ENCODE data around the gene NRXN3. TPM values are rescaled to one million over a fixed set of nuclear protein-coding genes. Genes with fewer than 3 reads are reported as not detected.

The NRXN3 gene
- total and polyA plus RNA-seq, 3 experiments from 2014 or later, result not detected

DNA sequence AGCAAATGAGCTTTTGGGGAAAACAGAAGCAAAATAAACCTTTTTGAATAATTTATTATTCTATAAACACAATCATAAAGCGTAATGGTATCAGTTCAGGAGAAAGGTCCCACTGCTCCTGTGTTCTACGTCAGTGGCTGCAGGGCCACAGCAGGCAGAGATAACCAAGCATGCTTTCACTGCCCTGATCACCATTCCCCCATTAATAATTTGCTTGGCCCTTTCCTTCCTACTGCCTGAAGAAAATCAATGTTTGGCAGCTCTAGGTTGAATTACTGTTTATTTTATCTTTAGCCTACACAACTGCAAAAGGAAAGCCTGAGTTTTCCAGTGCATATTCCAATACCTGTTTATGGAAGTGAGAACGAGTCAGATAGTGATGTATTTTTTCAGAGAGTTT lies 1671.3 kb downstream of the NRXN3 start:
- Mint-ChIP-seq H3K4me3 (no peak overlapping the region), H3K36me3 (no peaks in the 10 kb centered on the region), H3K27ac (no peak overlapping the region), H3K4me1 (no peaks in the 10 kb centered on the region), H3K9me3 (peaks cover 0 to 6% (median 0%) of the 10 kb centered on the region in 5 donors), H3K27me3 (no peaks in the 10 kb centered on the region)
- no peaks in the 10 kb centered on the region for H3K9me3 ChIP-seq (ENCODE audit: low read length)
- DNase-seq, result no peak
- H3K4me1 ChIP-seq (ENCODE audit: insufficient read depth, low read length), result no peaks in the 10 kb centered on the region
- no peaks in the 10 kb centered on the region for H3K27me3 ChIP-seq (ENCODE audit: insufficient read depth, low read length, poor library complexity, severe bottlenecking)
- POLR2A ChIA-PET, result no interaction called here
- CTCF ChIA-PET, result no interaction called here
- no peaks in the 10 kb centered on the region for H3K36me3 ChIP-seq (ENCODE audit: insufficient read depth, low read length)
- no peak overlapping the region for H3K4me3 ChIP-seq (ENCODE audit: low read length)
- H3K27ac ChIP-seq (ENCODE audit: low read depth, low read length), result no peak overlapping the region

- H3K27me3 Mint-ChIP-seq, result no peaks in the 10 kb centered on the region
- Histone ChIP-seq H3K27ac (ENCODE audit: low read depth, low read length) (no peak overlapping the region), H3K9me3 (ENCODE audit: low read length) (no peaks in the 10 kb centered on the region), H3K4me1 (ENCODE audit: insufficient read depth, low read length) (no peaks in the 10 kb centered on the region), H3K36me3 (ENCODE audit: insufficient read depth, low read length) (no peaks in the 10 kb centered on the region), H3K27me3 (ENCODE audit: insufficient read depth, low read length, poor library complexity, severe bottlenecking) (no peaks in the 10 kb centered on the region), H3K4me3 (ENCODE audit: low read length) (no peak overlapping the region)
- DNase-seq, result no peak
- ChIA-PET CTCF (no interaction called here), POLR2A (no interaction called here)
- H3K4me3 Mint-ChIP-seq, result no peak overlapping the region
- peaks cover 0 to 6% (median 3%) of the 10 kb centered on the region in 5 donors for H3K9me3 Mint-ChIP-seq
- peak overlapping the region in 1 of 8 donors; percentile 29 for H3K27ac Mint-ChIP-seq
- H3K36me3 Mint-ChIP-seq, result no peaks in the 10 kb centered on the region
- no peaks in the 10 kb centered on the region for H3K4me1 Mint-ChIP-seq
These were observed 1672.1 kb downstream of the NRXN3 start for GRCh38 chr14:79842270-79842669.

DNA sequence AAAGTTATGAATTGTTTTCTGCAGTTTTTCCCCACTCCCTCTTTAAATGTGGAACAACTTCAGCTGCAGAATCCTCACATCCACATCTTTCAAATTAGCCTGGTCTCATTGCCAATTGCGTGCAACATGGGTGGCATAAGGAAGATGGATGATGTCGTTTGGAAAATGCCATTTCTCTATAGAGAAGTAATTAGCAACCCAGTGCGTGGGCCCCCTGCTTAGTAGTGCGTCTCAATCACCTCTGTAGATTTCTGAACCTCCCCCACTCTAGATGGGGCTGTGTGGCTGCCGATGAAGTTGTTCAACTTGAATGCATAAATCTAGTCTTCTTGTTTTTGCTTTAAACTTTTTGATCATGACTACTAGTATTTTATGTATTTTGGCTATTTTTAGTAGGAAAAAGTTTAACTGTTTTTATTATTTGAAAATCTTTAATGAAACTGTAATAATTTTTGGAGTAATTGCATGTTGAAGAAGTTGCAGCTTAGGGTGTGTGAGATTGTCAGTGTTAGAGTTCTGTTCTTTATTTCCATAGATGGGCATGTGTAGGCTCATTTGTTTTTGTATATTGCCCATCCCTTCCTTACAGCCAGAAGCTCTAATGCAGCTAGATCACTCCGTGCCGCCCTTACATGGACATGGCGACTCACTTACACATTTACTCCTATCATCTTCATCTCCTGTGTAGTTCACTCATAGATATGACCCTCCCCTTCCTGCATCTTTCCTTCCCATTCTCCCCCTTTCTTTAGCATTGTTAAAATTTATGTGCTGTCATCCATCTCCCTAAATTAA lies 1683.0 kb downstream of the NRXN3 start:
- H3K9me3 Mint-ChIP-seq, result peaks cover 0 to 17% (median 7%) of the 10 kb centered on the region in 5 donors
- ChIA-PET POLR2A (no interaction called here), CTCF (no interaction called here)
- no peaks in the 10 kb centered on the region for H3K36me3 Mint-ChIP-seq
- H3K4me3 Mint-ChIP-seq, result no peak overlapping the region
- no peaks in the 10 kb centered on the region for H3K9me3 ChIP-seq (ENCODE audit: low read length)
- no peak overlapping the region for H3K27ac Mint-ChIP-seq
- no peaks in the 10 kb centered on the region for H3K36me3 ChIP-seq (ENCODE audit: insufficient read depth, low read length)
- H3K4me1 Mint-ChIP-seq, result no peaks in the 10 kb centered on the region
- no peak overlapping the region for H3K27ac ChIP-seq (ENCODE audit: low read depth, low read length)
- H3K4me1 ChIP-seq (ENCODE audit: insufficient read depth, low read length), result no peaks in the 10 kb centered on the region
- peaks cover 0 to 3% of the 10 kb centered on the region in 2 donors for H3K27me3 Mint-ChIP-seq
- H3K27me3 ChIP-seq (ENCODE audit: insufficient read depth, low read length, poor library complexity, severe bottlenecking), result no peaks in the 10 kb centered on the region
- no peak overlapping the region for H3K4me3 ChIP-seq (ENCODE audit: low read length)
- DNase-seq, result no peak

DNA sequence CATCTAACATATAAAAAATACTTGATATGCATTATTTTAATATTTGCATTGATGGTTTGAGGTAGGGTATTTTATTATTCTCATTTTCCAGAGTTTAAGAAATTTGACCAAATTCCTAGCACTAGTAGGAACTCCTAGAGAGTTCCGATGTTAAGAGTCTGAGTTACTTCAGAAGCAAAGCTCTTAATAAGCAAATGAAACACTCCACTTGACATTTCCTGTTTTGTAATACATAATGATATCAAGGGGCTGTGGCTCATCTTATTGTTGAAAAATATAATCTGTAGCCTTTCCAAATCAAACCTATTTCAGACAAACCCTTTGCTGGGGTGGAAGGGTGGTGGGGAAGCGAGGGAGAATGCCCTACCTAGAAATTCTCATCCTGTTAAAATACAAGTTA lies 1685.6 kb downstream of the NRXN3 start:
- no peaks in the 10 kb centered on the region for H3K4me1 Mint-ChIP-seq
- no peaks in the 10 kb centered on the region for H3K4me1 ChIP-seq (ENCODE audit: insufficient read depth, low read length)
- H3K27me3 Mint-ChIP-seq, result peaks cover 0 to 3% of the 10 kb centered on the region in 2 donors
- H3K9me3 Mint-ChIP-seq, result peaks cover 0 to 21% (median 10%) of the 10 kb centered on the region in 5 donors
- CTCF ChIA-PET, result no interaction called here
- H3K27ac ChIP-seq (ENCODE audit: low read depth, low read length), result no peak overlapping the region
- no peak overlapping the region for H3K4me3 ChIP-seq (ENCODE audit: low read length)
- DNase-seq, result no peak
- H3K4me3 Mint-ChIP-seq, result no peak overlapping the region
- no peaks in the 10 kb centered on the region for H3K36me3 Mint-ChIP-seq
- no peak overlapping the region for H3K27ac Mint-ChIP-seq
- no peaks in the 10 kb centered on the region for H3K36me3 ChIP-seq (ENCODE audit: insufficient read depth, low read length)
- POLR2A ChIA-PET, result no interaction called here
- H3K27me3 ChIP-seq (ENCODE audit: insufficient read depth, low read length, poor library complexity, severe bottlenecking), result no peaks in the 10 kb centered on the region
- no peaks in the 10 kb centered on the region for H3K9me3 ChIP-seq (ENCODE audit: low read length)

DNA sequence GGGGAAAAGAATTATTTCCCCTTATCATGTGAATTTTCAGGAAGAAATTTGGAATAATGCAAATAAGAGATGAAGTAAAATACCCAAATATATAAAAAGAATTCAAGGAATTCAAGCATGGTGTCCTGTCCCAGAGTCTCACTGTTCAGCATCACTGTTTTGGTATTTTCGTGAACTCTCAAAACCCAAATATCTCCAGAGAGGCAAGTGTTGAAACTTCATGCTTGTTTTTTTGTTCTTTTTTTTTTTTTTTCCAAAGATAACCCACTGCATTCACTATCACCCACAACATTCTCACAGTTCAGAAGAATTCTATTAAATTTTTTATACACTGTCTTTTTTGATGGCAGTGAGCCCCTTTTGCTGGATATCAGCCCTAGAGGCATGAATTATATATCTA lies 1686.2 kb downstream of the NRXN3 start:
- ChIA-PET POLR2A (no interaction called here), CTCF (no interaction called here)
- no peaks in the 10 kb centered on the region for H3K4me1 Mint-ChIP-seq
- Histone ChIP-seq H3K27ac (ENCODE audit: low read depth, low read length) (no peak overlapping the region), H3K27me3 (ENCODE audit: insufficient read depth, low read length, poor library complexity, severe bottlenecking) (no peaks in the 10 kb centered on the region), H3K36me3 (ENCODE audit: insufficient read depth, low read length) (no peaks in the 10 kb centered on the region), H3K4me3 (ENCODE audit: low read length) (no peak overlapping the region), H3K9me3 (ENCODE audit: low read length) (no peaks in the 10 kb centered on the region), H3K4me1 (ENCODE audit: insufficient read depth, low read length) (no peaks in the 10 kb centered on the region)
- H3K9me3 Mint-ChIP-seq, result peaks cover 2 to 21% (median 10%) of the 10 kb centered on the region in 5 donors
- DNase-seq, result no peak
- no peak overlapping the region for H3K27ac Mint-ChIP-seq
- H3K36me3 Mint-ChIP-seq, result no peaks in the 10 kb centered on the region
- H3K27me3 Mint-ChIP-seq, result peaks cover 0 to 3% of the 10 kb centered on the region in 2 donors
- H3K4me3 Mint-ChIP-seq, result no peak overlapping the region

DNA sequence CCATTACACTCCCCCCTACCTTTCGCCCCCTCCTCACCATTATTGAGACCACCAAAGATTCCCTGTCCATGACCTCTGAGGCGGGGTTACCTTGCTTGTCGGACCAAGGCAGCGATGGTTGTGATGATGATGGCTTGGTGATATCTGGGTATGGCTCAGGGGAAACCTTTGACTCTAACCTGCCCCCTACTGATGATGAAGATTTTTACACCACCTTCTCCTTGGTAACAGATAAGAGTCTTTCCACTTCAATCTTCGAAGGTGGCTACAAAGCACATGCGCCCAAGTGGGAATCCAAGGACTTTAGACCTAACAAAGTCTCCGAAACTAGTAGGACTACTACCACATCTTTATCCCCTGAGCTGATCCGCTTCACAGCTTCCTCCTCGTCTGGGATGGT lies 1690.9 kb downstream of the NRXN3 start:
- Mint-ChIP-seq H3K9me3 (peaks cover 1 to 17% (median 14%) of the 10 kb centered on the region in 5 donors), H3K27me3 (peaks cover 0 to 1% of the 10 kb centered on the region in 2 donors), H3K4me1 (no peaks in the 10 kb centered on the region), H3K4me3 (no peak overlapping the region), H3K27ac (no peak overlapping the region), H3K36me3 (no peaks in the 10 kb centered on the region)
- H3K27me3 ChIP-seq (ENCODE audit: insufficient read depth, low read length, poor library complexity, severe bottlenecking), result no peaks in the 10 kb centered on the region
- no peak overlapping the region for H3K4me3 ChIP-seq (ENCODE audit: low read length)
- H3K36me3 ChIP-seq (ENCODE audit: insufficient read depth, low read length), result no peaks in the 10 kb centered on the region
- POLR2A ChIA-PET, result no interaction called here
- H3K27ac ChIP-seq (ENCODE audit: low read depth, low read length), result no peak overlapping the region
- no peaks in the 10 kb centered on the region for H3K4me1 ChIP-seq (ENCODE audit: insufficient read depth, low read length)
- CTCF ChIA-PET, result no interaction called here
- no peaks in the 10 kb centered on the region for H3K9me3 ChIP-seq (ENCODE audit: low read length)
- DNase-seq, result no peak

DNA sequence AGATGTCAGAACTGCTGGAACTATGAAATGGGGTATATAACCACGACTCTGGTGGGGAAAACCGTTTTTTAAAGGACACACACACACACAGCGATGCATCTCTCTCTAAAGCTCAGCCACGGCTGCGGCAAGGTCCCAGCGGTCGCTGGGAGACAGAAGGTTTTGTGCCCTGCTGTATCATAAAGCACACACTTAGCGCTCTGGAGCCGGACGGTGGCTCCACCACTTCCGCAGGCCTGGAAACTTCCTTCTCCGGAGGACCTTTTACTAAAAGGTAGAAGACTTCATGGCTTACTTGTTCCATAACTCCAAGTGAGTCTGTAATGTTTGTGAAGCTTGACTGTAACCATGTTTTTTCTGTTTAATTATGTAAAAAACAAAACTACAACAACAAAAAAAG lies 1691.9 kb downstream of the NRXN3 start:
- no peaks in the 10 kb centered on the region for H3K36me3 ChIP-seq (ENCODE audit: insufficient read depth, low read length)
- Mint-ChIP-seq H3K27ac (no peak overlapping the region), H3K9me3 (peaks cover 3 to 17% (median 16%) of the 10 kb centered on the region in 5 donors), H3K4me3 (no peak overlapping the region), H3K4me1 (no peaks in the 10 kb centered on the region), H3K27me3 (peaks cover 0 to 1% of the 10 kb centered on the region in 2 donors), H3K36me3 (peaks cover 0 to 2% (median 0%) of the 10 kb centered on the region in 3 donors)
- no peaks in the 10 kb centered on the region for H3K9me3 ChIP-seq (ENCODE audit: low read length)
- ChIA-PET POLR2A (no interaction called here), CTCF (no interaction called here)
- H3K27ac ChIP-seq (ENCODE audit: low read depth, low read length), result no peak overlapping the region
- H3K4me1 ChIP-seq (ENCODE audit: insufficient read depth, low read length), result no peaks in the 10 kb centered on the region
- H3K27me3 ChIP-seq (ENCODE audit: insufficient read depth, low read length, poor library complexity, severe bottlenecking), result no peaks in the 10 kb centered on the region
- H3K4me3 ChIP-seq (ENCODE audit: low read length), result no peak overlapping the region
- no peak for DNase-seq

DNA sequence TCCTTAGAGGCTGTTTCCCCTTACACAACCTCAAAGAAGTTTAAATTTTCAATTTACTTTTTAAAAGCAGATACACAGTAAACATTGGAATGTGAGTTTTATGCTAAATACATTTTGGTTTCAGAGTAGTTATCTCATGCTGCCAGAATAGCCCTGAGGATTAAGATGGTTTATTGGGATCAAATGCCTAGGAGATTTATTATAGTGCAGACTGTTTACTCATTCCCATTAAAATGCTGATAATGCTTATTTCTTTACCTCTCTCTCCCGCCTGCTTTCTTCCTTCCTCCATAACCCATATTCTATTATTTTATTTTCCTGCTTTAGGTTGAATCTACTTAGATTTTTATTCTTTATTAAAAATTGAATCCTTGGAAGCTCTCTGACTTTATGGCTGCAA lies 1701.0 kb downstream of the NRXN3 start:
- H3K9me3 ChIP-seq (ENCODE audit: low read length), result no peaks in the 10 kb centered on the region
- H3K4me1 ChIP-seq (ENCODE audit: insufficient read depth, low read length), result no peaks in the 10 kb centered on the region
- Mint-ChIP-seq H3K27me3 (no peaks in the 10 kb centered on the region), H3K9me3 (peaks cover 0 to 13% (median 2%) of the 10 kb centered on the region in 5 donors), H3K4me1 (no peaks in the 10 kb centered on the region), H3K4me3 (no peak overlapping the region), H3K36me3 (peaks cover 0 to 2% (median 0%) of the 10 kb centered on the region in 3 donors), H3K27ac (no peak overlapping the region)
- no peak for DNase-seq
- no peaks in the 10 kb centered on the region for H3K27me3 ChIP-seq (ENCODE audit: insufficient read depth, low read length, poor library complexity, severe bottlenecking)
- CTCF ChIA-PET, result no interaction called here
- H3K27ac ChIP-seq (ENCODE audit: low read depth, low read length), result no peak overlapping the region
- no peak overlapping the region for H3K4me3 ChIP-seq (ENCODE audit: low read length)
- POLR2A ChIA-PET, result no interaction called here
- H3K36me3 ChIP-seq (ENCODE audit: insufficient read depth, low read length), result no peaks in the 10 kb centered on the region

Data from CD8-positive, alpha-beta memory T cell (primary cell).